Activated CD8-positive, alpha-beta memory T cell treated with anti-CD3 and anti-CD28 coated beads, Interleukin-2, amount 50 U/mL, for 48 hours (primary cell): ENCODE data around the gene PRRT3.
"Not testable (repeated sequence)": the region's sequence is repeated elsewhere in the genome, so short reads cannot be mapped to it uniquely, and the experiment has no call there.

Experiments used
- DNase-seq: peaks from one replicate; pipeline ENCODE4 v3.0.0-alpha.2; 2020

The PRRT3 gene

GRCh38 chr3:9947025-9947995 lies 4.9 kb downstream of the PRRT3 start:
- no peak for DNase-seq

GRCh38 chr3:9946112-9947024 lies 5.8 kb downstream of the PRRT3 start:
- DNase-seq: peak; percentile 86

GRCh38 chr3:9945358-9945757 lies 6.8 kb downstream of the PRRT3 start:
- DNase-seq: no peak

- DNase-seq: no peak
These were observed 7.9 kb downstream of the PRRT3 start for GRCh38 chr3:9944271-9944670.

DNA sequence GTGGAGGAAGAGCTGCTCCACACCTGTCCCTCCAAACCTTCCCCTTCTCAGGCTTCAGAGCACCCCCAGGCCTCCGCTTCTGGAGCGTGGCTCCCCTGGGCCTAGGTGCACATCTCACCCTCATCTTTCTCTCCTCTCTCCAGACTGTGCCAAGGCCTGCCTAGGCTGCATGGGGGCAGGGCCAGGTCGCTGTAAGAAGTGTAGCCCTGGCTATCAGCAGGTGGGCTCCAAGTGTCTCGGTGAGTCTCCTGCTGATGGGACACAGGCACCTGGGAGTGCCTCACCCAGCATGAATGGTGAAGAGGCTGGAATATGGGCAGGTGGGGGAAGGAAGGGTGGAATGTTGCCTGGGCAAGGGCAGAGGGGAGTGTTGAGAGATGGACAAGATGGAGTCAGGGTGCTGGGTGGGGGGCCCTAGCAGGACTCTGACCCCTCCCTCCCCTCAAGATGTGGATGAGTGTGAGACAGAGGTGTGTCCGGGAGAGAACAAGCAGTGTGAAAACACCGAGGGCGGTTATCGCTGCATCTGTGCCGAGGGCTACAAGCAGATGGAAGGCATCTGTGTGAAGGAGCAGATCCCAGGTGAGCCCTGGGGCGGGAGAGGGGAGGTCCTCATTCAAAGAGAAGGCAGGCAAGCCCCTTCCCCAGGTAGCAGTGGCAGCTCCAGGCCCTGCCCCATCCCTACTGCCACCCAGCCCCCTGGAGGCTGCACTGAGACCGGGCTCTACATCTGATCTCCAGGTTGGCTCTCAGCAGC lies 9.1 kb downstream of the PRRT3 start:
- no peak for DNase-seq

- no peak for DNase-seq
These were observed 10.0 kb downstream of the PRRT3 start for GRCh38 chr3:9942164-9942563.

- no peak for DNase-seq
These were observed 11.5 kb downstream of the PRRT3 start for GRCh38 chr3:9940746-9941145.

DNA sequence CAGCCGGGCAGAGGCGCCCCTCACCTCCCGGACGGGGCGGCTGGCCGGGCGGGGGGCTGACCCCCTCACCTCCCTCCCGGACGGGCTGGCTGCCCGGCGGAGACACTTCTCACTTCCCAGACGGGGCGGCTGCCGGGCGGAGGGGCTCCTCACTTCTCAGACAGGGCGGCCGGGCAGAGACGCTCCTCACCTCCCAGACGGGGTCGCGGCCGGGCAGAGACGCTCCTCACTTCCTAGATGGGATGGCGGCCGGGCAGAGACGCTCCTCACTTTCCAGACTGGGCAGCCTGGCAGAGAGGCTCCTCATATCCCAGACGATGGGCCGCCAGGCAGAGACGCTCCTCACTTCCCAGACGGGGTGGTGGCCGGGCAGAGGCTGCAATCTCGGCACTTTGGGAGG lies 12.3 kb downstream of the PRRT3 start:
- not testable (repeated sequence) for DNase-seq

DNA sequence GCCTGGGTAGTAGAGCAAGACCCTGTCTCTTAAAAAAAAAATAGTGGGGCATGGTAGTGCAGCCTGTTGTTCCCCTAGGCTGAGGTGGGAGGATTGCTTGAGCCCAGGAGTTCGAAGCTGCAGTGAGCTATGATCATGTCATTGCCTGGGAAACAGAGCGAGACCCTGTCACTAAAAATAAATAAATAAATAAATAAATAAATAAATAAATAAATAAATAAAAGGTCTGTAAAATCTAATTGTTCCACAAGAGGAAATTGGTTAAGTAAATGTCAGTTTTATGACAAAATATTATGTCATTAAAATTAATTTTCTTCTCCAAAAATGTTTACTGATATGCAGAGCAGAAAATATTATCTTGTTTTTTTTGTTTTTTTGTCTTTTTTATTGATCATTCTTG lies 13.2 kb downstream of the PRRT3 start:
- DNase-seq: no peak

DNA sequence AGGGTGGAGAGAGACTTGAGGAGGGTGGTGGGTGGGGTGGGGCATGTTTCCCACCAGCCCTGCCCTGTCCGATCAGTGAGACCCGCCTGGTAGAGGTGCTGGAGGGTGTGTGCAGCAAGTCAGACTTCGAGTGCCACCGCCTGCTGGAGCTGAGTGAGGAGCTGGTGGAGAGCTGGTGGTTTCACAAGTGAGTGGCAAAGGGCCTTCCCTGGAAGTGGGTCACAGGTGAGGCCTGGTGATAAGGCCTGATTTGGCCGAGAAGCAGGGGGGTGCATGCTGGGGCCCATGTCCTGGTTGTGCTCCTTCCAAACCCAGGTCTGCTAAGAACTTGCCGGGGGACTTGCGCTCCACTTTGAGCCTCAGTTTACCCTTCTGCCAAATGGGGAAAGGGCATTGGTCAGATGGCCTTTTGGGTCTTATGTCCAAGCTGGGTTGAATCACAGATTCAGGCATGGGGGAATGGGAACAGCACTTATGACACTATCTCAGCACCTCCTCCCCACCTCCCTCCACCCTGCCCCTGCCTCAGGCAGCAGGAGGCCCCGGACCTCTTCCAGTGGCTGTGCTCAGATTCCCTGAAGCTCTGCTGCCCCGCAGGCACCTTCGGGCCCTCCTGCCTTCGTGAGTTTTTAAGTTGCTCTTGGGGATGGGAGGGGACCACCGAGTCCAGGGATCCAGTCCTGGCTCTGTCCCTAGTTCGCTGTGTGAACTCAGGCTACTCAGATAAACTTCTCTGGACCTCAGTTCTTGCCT lies 14.5 kb downstream of the PRRT3 start:
- DNase-seq: no peak

DNA sequence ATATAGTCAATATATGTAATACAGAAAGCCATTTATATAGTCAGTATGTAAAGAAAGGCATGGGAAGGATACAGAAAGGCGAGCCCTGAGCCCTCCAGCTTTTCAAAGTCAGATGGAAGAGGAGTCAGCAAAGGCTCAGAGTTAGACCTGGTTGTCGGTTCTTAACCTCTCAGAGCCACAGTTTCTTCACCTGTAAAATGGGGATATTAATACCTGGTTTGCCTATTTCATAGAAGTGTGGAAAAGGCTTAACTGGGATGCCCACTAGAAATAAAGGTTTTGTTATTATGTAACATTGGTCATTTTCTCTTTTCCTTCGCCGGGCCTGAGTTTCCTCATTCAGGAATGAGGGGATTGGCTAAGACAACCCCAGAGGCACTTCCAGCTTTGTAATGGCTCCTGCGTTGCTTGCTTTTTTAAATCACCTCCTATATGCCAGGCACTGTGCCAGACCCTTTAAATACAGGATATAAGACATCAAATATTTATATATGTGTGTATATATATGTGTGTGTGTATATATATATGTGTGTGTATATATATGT lies 16.2 kb downstream of the PRRT3 start:
- DNase-seq: no peak

DNA sequence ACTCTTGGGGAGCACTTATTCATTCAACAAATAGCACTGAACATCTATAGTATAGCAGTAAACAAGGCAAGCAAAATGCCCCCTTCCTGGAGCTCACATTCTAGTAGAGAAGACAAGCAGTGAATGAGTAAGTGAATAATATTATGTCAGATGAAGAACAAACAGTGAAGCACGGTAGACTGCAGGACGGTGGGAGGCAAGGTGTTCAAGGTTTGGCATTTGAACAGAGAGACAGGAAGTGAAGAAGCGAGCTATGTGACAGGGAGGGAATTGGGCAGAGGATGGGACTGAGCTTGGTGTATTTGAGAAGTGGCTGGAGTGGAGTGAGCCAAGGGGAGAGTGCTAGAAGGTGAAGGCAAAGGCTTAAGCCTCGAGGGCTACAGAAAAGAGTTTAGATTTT lies 17.2 kb downstream of the PRRT3 start:
- DNase-seq: no peak

GRCh38 chr3:9934235-9934621 lies 18.0 kb downstream of the PRRT3 start:
- DNase-seq: no peak

GRCh38 chr3:9933561-9934234 lies 18.5 kb downstream of the PRRT3 start, which contains the start of gene CRELD1:
Gene CRELD1, plus strand, starts transcription at chr3:9933834. Its CDS starts 605 bp downstream, at chr3:9934439.
- DNase-seq: peak; percentile 98

- DNase-seq: peak; percentile 93
These were observed 19.2 kb downstream of the PRRT3 start for GRCh38 chr3:9932843-9933560.

GRCh38 chr3:9932535-9932842 lies 19.7 kb downstream of the PRRT3 start:
- no peak for DNase-seq

- no peak for DNase-seq
These were observed 21.3 kb downstream of the PRRT3 start for GRCh38 chr3:9930804-9931418.

- DNase-seq: no peak
These were observed 24.1 kb downstream of the PRRT3 start for GRCh38 chr3:9928158-9928557.

GRCh38 chr3:9918261-9919038 lies 33.8 kb downstream of the PRRT3 start:
- no peak for DNase-seq
